ENCODE measurements around the gene ATP11B.

Gene ATP11B

DNA sequence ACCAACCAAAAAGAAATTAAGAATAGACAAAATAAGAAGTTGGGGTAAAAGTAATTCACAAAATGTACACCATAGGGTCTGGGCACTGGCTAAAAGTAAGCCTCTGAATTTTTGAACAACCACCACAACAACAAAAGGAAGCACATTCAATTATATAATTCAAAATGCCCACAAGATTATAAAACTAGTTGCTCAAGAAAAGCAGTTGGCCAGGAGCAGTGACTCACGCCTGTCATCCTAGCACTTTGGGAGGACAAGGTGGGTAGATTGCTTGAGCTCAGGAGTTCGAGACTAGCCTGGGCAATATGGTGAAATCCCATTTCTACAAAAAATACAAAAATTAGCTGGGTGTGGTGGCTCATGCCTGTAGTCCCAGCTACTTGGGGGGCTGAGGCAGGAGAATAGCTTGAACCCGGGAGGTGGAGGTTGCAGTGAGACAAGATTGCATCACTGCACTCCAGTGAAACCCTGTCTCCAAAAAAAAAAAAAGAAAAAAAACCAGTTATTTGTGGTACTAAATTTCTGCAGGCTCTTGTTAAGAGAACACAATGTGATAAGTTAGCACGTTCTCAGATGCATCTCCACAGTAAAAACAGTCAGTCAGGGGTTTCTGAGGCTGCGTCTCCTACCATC lies 6.6 kb upstream of the ATP11B start:
- Histone ChIP-seq H3K4me3 (ENCODE audit: low read depth, low read length) (no peak overlapping the region), H3K9me3 (ENCODE audit: control insufficient read depth, insufficient read depth, low read depth, low read length) (no peaks in the 10 kb centered on the region), H3K27ac (ENCODE audit: extremely low read depth, low read depth, low read length) (no peak overlapping the region), H3K36me3 (ENCODE audit: control insufficient read depth in 2 of 2, insufficient read depth in 1 of 2, low read length in 2 of 2) (no peaks in the 10 kb centered on the region), H3K4me1 (ENCODE audit: control insufficient read depth, insufficient read depth, low read length) (no peaks in the 10 kb centered on the region)
- peak; percentile 71; the same call in 1 of the 2 replicates for TF ChIP-seq ZNF664 (tag by site-specific recombination; IDR thresholded peaks at IDR 0.05)
- no peak for TF ChIP-seq ZBTB8A (tag by site-specific recombination; IDR thresholded peaks at IDR 0.05)
- ChIA-PET CTCF (no interaction called here), POLR2A (no interaction called here)

DNA sequence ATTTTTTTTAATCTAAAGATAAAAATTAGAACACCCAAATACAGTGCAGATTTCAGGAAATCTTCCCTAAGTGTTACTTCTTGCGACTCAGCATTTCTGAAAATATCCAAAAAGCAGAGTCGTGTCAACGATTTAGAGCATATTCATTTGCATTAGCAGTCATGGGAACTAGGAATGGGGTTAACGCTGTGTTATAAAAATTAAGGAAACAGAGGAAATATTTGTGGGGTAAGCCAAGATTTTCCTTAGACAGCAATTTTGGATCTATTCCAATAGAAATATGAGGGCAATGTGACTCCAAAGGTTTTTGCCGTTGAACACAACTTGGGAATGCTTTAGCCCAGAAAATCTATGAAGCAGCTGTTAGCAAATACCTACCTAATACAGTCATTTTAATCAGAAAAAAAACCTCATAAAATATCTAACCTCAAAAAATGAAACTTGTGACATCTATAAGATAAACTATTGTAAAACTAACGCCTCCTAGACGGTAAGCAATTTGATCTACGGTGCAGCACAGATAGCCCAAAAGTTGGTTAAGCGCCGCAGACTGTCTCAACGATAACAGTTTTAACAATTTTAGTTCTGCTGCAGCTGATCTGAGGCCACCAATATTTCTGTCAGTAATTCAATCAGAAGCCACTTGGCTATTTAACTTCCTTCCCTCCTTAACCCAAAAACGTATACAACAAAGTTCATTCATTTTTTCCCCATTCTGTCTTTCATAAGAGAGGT lies 5.8 kb upstream of the ATP11B start:
- no peak overlapping the region for H3K27ac ChIP-seq (ENCODE audit: extremely low read depth, low read depth, low read length)
- ChIA-PET POLR2A (no interaction called here), CTCF (no interaction called here)
- no peaks in the 10 kb centered on the region for H3K36me3 ChIP-seq (ENCODE audit: control insufficient read depth in 2 of 2, insufficient read depth in 1 of 2, low read length in 2 of 2)
- no peak overlapping the region for H3K4me3 ChIP-seq (ENCODE audit: low read depth, low read length)
- H3K9me3 ChIP-seq (ENCODE audit: control insufficient read depth, insufficient read depth, low read depth, low read length) = no peaks in the 10 kb centered on the region
- TF ChIP-seq ZNF747 (tag by site-specific recombination; IDR thresholded peaks at IDR 0.05) (no peak), GLIS2 (tag by site-specific recombination; IDR thresholded peaks at IDR 0.05) (no peak), PRDM1 (tag by site-specific recombination; IDR thresholded peaks at IDR 0.05) (no peak), ZNF626 (tag by site-specific recombination; IDR thresholded peaks at IDR 0.05) (no peak), ZNF610 (tag by site-specific recombination; IDR thresholded peaks at IDR 0.05; ENCODE audit: borderline replicate concordance) (no peak), KLF1 (tag by site-specific recombination; IDR thresholded peaks at IDR 0.05) (no peak), SALL2 (tag by site-specific recombination; IDR thresholded peaks at IDR 0.05; ENCODE audit: borderline replicate concordance) (no peak), ZNF404 (tag by site-specific recombination; IDR thresholded peaks at IDR 0.05) (no peak), ZNF623 (tag by site-specific recombination; IDR thresholded peaks at IDR 0.05) (no peak), ZNF555 (tag by site-specific recombination; conservative IDR thresholded peaks at IDR 0.05) (no peak)
- TF ChIP-seq, protein P1, sequence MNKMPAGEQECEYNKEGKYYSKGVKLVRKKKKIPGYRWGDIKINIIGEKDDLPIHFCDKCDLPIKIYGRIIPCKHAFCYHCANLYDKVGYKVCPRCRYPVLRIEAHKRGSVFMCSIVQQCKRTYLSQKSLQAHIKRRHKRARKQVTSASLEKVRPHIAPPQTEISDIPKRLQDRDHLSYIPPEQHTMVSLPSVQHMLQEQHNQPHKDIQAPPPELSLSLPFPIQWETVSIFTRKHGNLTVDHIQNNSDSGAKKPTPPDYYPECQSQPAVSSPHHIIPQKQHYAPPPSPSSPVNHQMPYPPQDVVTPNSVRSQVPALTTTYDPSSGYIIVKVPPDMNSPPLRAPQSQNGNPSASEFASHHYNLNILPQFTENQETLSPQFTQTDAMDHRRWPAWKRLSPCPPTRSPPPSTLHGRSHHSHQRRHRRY (tag by site-specific recombination; IDR thresholded peaks at IDR 0.05) = no peak
- TF ChIP-seq, protein P2, sequence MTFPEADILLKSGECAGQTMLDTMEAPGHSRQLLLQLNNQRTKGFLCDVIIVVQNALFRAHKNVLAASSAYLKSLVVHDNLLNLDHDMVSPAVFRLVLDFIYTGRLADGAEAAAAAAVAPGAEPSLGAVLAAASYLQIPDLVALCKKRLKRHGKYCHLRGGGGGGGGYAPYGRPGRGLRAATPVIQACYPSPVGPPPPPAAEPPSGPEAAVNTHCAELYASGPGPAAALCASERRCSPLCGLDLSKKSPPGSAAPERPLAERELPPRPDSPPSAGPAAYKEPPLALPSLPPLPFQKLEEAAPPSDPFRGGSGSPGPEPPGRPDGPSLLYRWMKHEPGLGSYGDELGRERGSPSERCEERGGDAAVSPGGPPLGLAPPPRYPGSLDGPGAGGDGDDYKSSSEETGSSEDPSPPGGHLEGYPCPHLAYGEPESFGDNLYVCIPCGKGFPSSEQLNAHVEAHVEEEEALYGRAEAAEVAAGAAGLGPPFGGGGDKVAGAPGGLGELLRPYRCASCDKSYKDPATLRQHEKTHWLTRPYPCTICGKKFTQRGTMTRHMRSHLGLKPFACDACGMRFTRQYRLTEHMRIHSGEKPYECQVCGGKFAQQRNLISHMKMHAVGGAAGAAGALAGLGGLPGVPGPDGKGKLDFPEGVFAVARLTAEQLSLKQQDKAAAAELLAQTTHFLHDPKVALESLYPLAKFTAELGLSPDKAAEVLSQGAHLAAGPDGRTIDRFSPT (tag by site-specific recombination; IDR thresholded peaks at IDR 0.05) = no peak
- TF ChIP-seq, protein P3, sequence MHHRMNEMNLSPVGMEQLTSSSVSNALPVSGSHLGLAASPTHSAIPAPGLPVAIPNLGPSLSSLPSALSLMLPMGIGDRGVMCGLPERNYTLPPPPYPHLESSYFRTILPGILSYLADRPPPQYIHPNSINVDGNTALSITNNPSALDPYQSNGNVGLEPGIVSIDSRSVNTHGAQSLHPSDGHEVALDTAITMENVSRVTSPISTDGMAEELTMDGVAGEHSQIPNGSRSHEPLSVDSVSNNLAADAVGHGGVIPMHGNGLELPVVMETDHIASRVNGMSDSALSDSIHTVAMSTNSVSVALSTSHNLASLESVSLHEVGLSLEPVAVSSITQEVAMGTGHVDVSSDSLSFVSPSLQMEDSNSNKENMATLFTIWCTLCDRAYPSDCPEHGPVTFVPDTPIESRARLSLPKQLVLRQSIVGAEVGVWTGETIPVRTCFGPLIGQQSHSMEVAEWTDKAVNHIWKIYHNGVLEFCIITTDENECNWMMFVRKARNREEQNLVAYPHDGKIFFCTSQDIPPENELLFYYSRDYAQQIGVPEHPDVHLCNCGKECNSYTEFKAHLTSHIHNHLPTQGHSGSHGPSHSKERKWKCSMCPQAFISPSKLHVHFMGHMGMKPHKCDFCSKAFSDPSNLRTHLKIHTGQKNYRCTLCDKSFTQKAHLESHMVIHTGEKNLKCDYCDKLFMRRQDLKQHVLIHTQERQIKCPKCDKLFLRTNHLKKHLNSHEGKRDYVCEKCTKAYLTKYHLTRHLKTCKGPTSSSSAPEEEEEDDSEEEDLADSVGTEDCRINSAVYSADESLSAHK (tag by site-specific recombination; IDR thresholded peaks at IDR 0.05) = no peak
- H3K4me1 ChIP-seq (ENCODE audit: control insufficient read depth, insufficient read depth, low read length) = no peaks in the 10 kb centered on the region

DNA sequence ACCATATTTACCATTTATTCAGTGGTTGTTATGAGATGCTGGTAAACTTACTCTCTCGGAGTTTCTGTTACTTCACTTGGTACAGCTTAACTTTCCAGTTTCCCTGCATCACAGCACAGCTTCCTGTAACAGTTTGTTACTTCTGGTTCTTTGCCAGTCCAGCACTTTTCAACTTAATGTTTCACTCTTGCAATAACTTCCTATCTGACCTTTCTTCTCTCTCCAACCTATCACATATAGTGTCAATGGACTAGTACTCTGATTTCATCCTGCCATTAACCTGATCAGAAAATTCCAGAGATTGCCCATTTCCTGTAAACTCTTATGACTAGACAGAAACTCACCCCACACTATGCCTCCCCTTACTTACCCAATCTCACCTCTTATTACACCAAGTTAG lies 3.9 kb upstream of the ATP11B start:
- CTCF ChIA-PET = interaction anchor here (0.6 kb wide), 1 partner anchor 9 kb away, joined by 3 read pairs; no protein-coding TSS in a partner anchor
- no peak overlapping the region for H3K27ac ChIP-seq (ENCODE audit: extremely low read depth, low read depth, low read length)
- H3K4me1 ChIP-seq (ENCODE audit: control insufficient read depth, insufficient read depth, low read length) = no peaks in the 10 kb centered on the region
- POLR2A ChIA-PET = no interaction called here
- TF ChIP-seq, protein P4, sequence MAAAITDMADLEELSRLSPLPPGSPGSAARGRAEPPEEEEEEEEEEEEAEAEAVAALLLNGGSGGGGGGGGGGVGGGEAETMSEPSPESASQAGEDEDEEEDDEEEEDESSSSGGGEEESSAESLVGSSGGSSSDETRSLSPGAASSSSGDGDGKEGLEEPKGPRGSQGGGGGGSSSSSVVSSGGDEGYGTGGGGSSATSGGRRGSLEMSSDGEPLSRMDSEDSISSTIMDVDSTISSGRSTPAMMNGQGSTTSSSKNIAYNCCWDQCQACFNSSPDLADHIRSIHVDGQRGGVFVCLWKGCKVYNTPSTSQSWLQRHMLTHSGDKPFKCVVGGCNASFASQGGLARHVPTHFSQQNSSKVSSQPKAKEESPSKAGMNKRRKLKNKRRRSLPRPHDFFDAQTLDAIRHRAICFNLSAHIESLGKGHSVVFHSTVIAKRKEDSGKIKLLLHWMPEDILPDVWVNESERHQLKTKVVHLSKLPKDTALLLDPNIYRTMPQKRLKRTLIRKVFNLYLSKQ (tag by site-specific recombination; IDR thresholded peaks at IDR 0.05; ENCODE audit: borderline replicate concordance) = no peak
- TF ChIP-seq FEZF1 (tag by site-specific recombination; IDR thresholded peaks at IDR 0.05) = no peak
- no peak for TF ChIP-seq ZNF707 (tag by site-specific recombination; IDR thresholded peaks at IDR 0.05)
- H3K36me3 ChIP-seq (ENCODE audit: control insufficient read depth in 2 of 2, insufficient read depth in 1 of 2, low read length in 2 of 2) = no peaks in the 10 kb centered on the region
- H3K9me3 ChIP-seq (ENCODE audit: control insufficient read depth, insufficient read depth, low read depth, low read length) = no peaks in the 10 kb centered on the region
- no peak overlapping the region for H3K4me3 ChIP-seq (ENCODE audit: low read depth, low read length)

All from HEK293 (cell line).